Fibroblast of lung (primary cell): ENCODE measurements around the gene C1orf198. TPM values are rescaled to one million over a fixed set of nuclear protein-coding genes. Genes with fewer than 3 reads are reported as not detected.

Experiments
- DNase-seq, 2 donors: peaks; one replicate each; pipeline versions ENCODE4 v3.0.0 to v3.0.0-alpha.2; 2010; ENCODE audit warnings: low read depth in 2 of 2
- H2AFZ ChIP-seq: 2 replicates; pipeline ENCODE4 v1.5.1; 2012; ENCODE audit warnings: low read length, control low read depth, inconsistent platforms
- H3K27ac ChIP-seq: 2 replicates; pipeline ENCODE4 v1.5.1; 2011; ENCODE audit warnings: low read length, control low read depth; ENCODE audit not compliant: insufficient read depth
- H3K27me3 ChIP-seq: 2 replicates; pipeline ENCODE4 v1.5.1; 2011; ENCODE audit warnings: mild to moderate bottlenecking, low read length; ENCODE audit not compliant: control insufficient read depth, insufficient read depth
- H3K36me3 ChIP-seq: 2 replicates; pipeline ENCODE4 v1.5.1; 2011; ENCODE audit warnings: low read length; ENCODE audit not compliant: control insufficient read depth, insufficient read depth
- H3K4me1 ChIP-seq: 2 replicates; pipeline ENCODE4 v1.5.1; 2011; ENCODE audit warnings: low read length; ENCODE audit not compliant: control insufficient read depth, insufficient read depth; ENCODE audit errors: extremely low read depth
- H3K4me2 ChIP-seq: 2 replicates; pipeline ENCODE4 v1.5.1; 2011; ENCODE audit warnings: low read length, control low read depth; ENCODE audit not compliant: insufficient read depth; ENCODE audit errors: extremely low read depth
- H3K4me3 ChIP-seq, 4 experiments: fragments of 200-600 bp in 1 of 4; sonication (generic) in 1 of 4; replicated peaks in 1 of 4; 2 replicates each; pipeline ENCODE4 v1.5.1; 2011 to 2016; ENCODE audit warnings: low read length in 4 of 4, low read depth in 3 of 4, mild to moderate bottlenecking in 3 of 4, control low read depth in 2 of 4, inconsistent platforms in 1 of 4, mixed read lengths in 1 of 4; ENCODE audit not compliant: insufficient read depth in 1 of 4; ENCODE audit errors: control extremely low read depth in 1 of 4
- H3K79me2 ChIP-seq: 2 replicates; pipeline ENCODE4 v1.5.1; 2012; ENCODE audit warnings: mild to moderate bottlenecking, low read length, inconsistent platforms; ENCODE audit not compliant: control insufficient read depth, insufficient read depth
- H3K9ac ChIP-seq: 2 replicates; pipeline ENCODE4 v1.5.1; 2011; ENCODE audit warnings: mild to moderate bottlenecking, low read length, control low read depth; ENCODE audit not compliant: insufficient read depth
- H3K9me3 ChIP-seq: 2 replicates; pipeline ENCODE4 v1.5.1; 2012; ENCODE audit warnings: low read depth, low read length; ENCODE audit not compliant: control insufficient read depth, insufficient read depth
- H4K20me1 ChIP-seq: 2 replicates; pipeline ENCODE4 v1.5.1; 2011; ENCODE audit warnings: low read length; ENCODE audit not compliant: control insufficient read depth, insufficient read depth; ENCODE audit errors: extremely low read depth
- EZH2 ChIP-seq: IDR thresholded peaks from 2 replicates; pipeline ENCODE4 v1.5.1; 2012; ENCODE audit warnings: low read length, control low read depth, mild to moderate bottlenecking; ENCODE audit errors: missing control alignments
- polyA plus RNA-seq, 2 donors: library from polyadenylated mRNA; depleted of rRNA in 1 of 2; stranded (reverse) in 1 of 2; unstranded in 1 of 2; fragments of >200 nt; gene quantifications; 2 replicates each; pipeline ENCODE4 v1.2.1, GENCODE V29; 2011 to 2012; ENCODE audit warnings: missing spikeins in 1 of 2
- total RNA-seq: library from RNA; depleted of rRNA; stranded (reverse); fragments of >200 nt; gene quantifications from 2 replicates; pipeline ENCODE4 v1.2.1, GENCODE V29; 2014
- TF ChIP-seq, protein P1 (sequence below), 2 donors: IDR thresholded peaks in 1 of 2; conservative IDR thresholded peaks in 1 of 2; 1 replicate in 1 of 2; 2 replicates in 1 of 2; pipeline ENCODE4 v1.5.1; 2011 to 2012; ENCODE audit warnings: low read length in 2 of 2, control low read depth in 1 of 2, inconsistent platforms in 1 of 2, low read depth in 1 of 2, mild to moderate bottlenecking in 1 of 2

The C1orf198 gene
- total and polyA plus RNA-seq, 2 donors (not counting 1 experiment from before 2014, with no cell fraction given), result 57.8 to 215 TPM

- H3K36me3 ChIP-seq, result peaks cover under 1% of the 10 kb centered on the region
- H3K4me3 ChIP-seq, result no peak overlapping the region
- no peak for DNase-seq
- no peaks in the 10 kb centered on the region for H4K20me1 ChIP-seq
- no peak overlapping the region for H2AFZ ChIP-seq
- no peaks in the 10 kb centered on the region for H3K27me3 ChIP-seq
- no peaks in the 10 kb centered on the region for H3K9me3 ChIP-seq
- no peak overlapping the region for H3K4me2 ChIP-seq
- no peak overlapping the region for H3K27ac ChIP-seq
- TF ChIP-seq EZH2, result no peak
- TF ChIP-seq, protein P1, sequence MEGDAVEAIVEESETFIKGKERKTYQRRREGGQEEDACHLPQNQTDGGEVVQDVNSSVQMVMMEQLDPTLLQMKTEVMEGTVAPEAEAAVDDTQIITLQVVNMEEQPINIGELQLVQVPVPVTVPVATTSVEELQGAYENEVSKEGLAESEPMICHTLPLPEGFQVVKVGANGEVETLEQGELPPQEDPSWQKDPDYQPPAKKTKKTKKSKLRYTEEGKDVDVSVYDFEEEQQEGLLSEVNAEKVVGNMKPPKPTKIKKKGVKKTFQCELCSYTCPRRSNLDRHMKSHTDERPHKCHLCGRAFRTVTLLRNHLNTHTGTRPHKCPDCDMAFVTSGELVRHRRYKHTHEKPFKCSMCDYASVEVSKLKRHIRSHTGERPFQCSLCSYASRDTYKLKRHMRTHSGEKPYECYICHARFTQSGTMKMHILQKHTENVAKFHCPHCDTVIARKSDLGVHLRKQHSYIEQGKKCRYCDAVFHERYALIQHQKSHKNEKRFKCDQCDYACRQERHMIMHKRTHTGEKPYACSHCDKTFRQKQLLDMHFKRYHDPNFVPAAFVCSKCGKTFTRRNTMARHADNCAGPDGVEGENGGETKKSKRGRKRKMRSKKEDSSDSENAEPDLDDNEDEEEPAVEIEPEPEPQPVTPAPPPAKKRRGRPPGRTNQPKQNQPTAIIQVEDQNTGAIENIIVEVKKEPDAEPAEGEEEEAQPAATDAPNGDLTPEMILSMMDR (conservative IDR thresholded peaks at IDR 0.05 in 1 of 2, IDR thresholded peaks at IDR 0.05 in 1 of 2; ENCODE audit: low read depth in 1 of 2, low read length in 2 of 2), result no peak
- H3K4me1 ChIP-seq, result peaks cover 2% of the 10 kb centered on the region
- H3K79me2 ChIP-seq, result peaks cover 7% of the 10 kb centered on the region
- H3K9ac ChIP-seq, result no peak overlapping the region
Observed at GRCh38 chr1:230843503-230844309, 24.6 kb downstream of the C1orf198 start.

DNA sequence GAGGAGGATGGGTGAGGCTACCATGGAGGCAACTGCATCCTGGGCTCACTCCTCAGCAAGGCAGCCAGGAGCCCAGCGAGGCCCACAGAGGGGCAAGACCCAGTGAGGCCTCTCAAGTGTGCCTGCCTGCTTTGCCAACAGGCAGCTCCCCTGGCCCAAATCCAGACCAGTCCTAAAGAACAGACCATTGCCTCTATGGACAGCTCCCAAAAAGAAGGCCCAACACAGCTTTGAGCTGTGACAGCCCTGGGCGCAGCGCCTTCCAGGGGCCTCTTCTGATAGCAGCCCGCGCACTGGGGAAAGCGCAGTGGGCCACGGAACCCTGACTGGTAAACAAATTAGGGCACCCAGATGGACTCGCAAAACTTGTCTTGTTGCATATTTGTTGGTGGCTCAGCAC, 25.5 kb downstream of the C1orf198 start:
- Histone ChIP-seq H3K4me2 (no peak overlapping the region), H3K9ac (no peak overlapping the region), H3K9me3 (no peaks in the 10 kb centered on the region), H4K20me1 (no peaks in the 10 kb centered on the region), H3K36me3 (peaks cover 7% of the 10 kb centered on the region), H3K4me1 (no peaks in the 10 kb centered on the region), H3K27ac (no peak overlapping the region), H3K27me3 (no peaks in the 10 kb centered on the region), H3K4me3 (no peak overlapping the region), H3K79me2 (peaks cover 2% of the 10 kb centered on the region), H2AFZ (no peak overlapping the region)
- no peak for DNase-seq
- no peak for TF ChIP-seq EZH2

DNA sequence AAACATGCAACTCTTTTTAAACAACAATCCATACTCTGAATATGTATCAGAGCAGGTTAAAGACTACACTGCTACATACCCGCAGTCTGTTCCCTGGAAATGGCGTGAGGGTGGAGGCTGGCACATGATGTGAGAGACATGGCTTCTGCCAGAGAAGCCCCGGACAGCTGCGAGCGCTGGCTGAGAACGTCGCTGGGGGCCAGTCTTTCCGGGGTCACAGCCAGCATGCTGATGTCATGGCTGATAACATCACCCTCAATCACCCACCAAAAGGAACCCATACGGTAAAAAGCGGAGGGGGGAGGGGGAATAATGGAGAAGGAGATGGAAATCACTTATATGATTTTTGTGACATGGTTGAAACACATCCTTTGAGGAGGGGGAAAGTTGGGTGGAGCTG, 29.1 kb downstream of the C1orf198 start:
- Histone ChIP-seq H4K20me1 (no peaks in the 10 kb centered on the region), H3K4me1 (no peaks in the 10 kb centered on the region), H2AFZ (no peak overlapping the region), H3K4me3 (no peak overlapping the region), H3K36me3 (peaks cover 8% of the 10 kb centered on the region), H3K27ac (no peak overlapping the region), H3K4me2 (no peak overlapping the region), H3K27me3 (no peaks in the 10 kb centered on the region), H3K9ac (no peak overlapping the region), H3K9me3 (no peaks in the 10 kb centered on the region), H3K79me2 (no peaks in the 10 kb centered on the region)
- no peak for TF ChIP-seq EZH2
- TF ChIP-seq, protein P1 (conservative IDR thresholded peaks at IDR 0.05 in 1 of 2, IDR thresholded peaks at IDR 0.05 in 1 of 2; ENCODE audit: low read depth in 1 of 2, low read length in 2 of 2), result no peak
- no peak for DNase-seq
